ENCODE measurements around the gene MAP3K14. TPM values are rescaled to one million over a fixed set of nuclear protein-coding genes. Genes with fewer than 3 reads are reported as not detected.

The MAP3K14 gene
- total RNA-seq, 4 donors from 2014 or later = 5.4 to 15.9 (median 12.6) TPM

DNA sequence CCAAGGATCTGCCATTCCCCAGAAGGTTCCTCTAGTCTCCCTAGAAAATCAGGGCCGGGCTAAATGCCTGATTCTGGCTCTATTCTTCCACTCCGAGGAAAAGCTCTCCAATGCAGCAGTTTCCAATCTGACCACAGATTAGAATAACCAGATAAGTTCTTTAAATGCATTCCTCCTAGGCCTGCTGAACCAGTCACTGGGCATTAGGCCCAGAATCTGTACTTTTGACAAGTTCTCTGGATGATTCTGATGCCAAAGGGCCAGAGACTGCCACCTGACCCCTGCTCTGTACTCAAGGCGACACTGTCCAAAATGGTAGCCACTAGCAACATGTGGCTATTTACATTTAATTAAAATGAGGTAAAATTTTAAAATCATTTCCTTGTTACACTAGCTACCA lies 22.3 kb downstream of the MAP3K14 start:
- TF ChIP-seq CTCF (IDR thresholded peaks at IDR 0.05) = no peak
- DNase-seq (ENCODE audit: low spot score) (no peak), ATAC-seq (ENCODE audit: low FRiP score) (no peak)

DNA sequence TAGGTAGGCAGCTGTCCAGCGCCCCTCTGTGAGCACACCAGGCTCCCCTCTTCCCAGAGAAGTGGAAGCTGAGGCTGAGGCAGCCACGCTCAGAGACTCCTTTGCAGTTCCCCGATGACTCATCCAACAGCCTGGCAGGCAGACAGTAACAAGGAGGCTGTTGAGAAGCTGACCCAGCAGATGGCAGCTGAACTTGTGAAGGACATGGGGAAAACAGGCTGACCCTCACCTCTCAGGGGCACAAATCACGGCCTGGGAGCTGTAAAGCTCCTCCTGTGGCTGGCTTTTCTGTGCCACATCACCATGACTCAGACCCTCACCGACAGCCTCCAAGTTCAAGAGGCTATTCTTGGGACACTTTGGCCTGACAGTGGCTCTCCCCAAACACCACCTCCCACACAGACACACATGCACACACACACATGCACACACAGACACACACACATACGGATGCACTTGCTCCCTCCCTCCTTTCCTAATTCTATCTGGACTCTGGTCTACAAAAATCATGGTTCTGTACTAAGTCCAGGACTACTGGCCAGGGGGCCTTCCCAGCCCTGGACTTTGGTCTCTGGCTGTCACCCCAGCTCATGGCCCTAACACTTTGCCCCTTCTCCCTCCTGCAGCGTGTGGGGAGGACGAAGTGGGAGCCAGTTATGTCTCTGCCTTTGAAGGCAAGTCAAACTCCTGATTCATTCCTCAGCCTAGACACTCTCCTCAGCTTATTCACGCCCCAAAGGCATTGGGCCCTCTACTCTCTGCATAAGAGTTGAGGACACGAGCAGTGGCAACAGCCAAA lies 23.2 kb downstream of the MAP3K14 start:
- DNase-seq (ENCODE audit: low spot score) (peak; percentile 52), ATAC-seq (ENCODE audit: low FRiP score) (peak; percentile 79)
- no peak for TF ChIP-seq CTCF (IDR thresholded peaks at IDR 0.05)

DNA sequence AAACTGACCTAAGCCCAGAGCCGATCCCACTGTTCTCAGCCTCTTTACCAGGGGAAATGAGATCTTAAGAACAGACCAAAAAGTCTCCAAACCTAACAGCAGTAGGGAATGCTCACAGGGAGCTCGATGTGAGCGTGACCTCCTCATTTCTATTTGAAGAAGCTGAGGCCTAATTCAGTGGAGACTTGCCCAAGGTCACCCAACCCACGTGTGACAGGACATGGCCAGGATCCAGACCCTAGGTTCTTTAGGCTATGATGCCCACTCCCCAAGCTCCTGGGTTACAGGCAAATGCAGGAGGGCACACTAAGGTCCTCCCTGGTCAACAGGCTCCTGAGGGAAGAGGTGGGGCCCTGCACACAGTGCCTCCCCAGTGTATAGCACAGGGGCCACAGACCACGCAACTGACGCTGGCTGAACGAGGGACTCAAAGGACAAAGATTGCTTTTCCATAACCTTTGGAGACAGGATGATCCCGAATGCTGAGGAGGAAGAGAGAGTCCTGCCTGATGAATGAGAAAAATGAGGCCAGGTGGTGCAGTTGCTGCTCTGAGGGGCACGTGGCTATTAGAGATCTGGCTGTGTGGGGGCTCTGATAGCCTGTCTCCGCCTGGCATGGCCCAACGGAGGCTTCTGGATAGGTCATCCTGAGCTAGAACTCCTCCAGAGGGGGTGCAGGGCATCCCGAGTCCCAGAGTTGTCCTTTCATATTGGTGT lies 24.0 kb downstream of the MAP3K14 start:
- ATAC-seq (ENCODE audit: low FRiP score) (no peak), DNase-seq (ENCODE audit: low spot score) (no peak)
- TF ChIP-seq CTCF (IDR thresholded peaks at IDR 0.05) = no peak

DNA sequence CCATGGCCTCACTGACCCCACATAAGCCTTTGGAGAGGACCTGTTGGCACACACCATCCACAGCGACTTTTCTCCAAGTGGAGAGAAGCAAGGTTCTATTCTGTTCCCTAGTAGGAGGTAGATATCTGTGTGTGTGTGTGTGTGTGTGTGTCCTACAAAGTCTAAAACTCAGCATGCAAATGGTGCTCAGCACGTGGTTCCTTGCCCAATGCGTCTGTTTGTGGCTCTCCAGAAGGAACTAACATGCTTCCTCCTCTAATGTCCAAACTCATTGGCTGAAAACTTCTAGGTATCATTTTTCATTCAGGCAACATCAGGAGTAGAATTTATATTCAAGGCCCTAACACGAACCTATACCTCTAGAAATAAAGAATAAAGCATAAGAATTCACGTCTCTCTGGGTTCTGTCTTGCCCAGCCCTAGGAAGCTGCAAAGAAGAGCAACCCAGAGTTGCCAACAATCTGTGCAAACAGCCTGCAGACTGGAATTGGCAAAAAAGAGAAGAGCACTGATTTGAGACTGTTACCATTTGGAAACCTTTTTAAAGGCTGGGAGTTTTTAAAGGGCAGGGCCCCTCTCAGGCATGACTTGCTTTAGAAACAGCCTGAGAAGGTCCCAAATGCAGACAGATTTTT lies 25.5 kb downstream of the MAP3K14 start:
- no peak for TF ChIP-seq CTCF (IDR thresholded peaks at IDR 0.05)
- no peak for ATAC-seq (ENCODE audit: low FRiP score)
- no peak for DNase-seq (ENCODE audit: low spot score)

GRCh38 chr17:45290269-45290765 lies 26.5 kb downstream of the MAP3K14 start:
- no peak for TF ChIP-seq CTCF (IDR thresholded peaks at IDR 0.05)
- no peak for ATAC-seq (ENCODE audit: low FRiP score)

DNA sequence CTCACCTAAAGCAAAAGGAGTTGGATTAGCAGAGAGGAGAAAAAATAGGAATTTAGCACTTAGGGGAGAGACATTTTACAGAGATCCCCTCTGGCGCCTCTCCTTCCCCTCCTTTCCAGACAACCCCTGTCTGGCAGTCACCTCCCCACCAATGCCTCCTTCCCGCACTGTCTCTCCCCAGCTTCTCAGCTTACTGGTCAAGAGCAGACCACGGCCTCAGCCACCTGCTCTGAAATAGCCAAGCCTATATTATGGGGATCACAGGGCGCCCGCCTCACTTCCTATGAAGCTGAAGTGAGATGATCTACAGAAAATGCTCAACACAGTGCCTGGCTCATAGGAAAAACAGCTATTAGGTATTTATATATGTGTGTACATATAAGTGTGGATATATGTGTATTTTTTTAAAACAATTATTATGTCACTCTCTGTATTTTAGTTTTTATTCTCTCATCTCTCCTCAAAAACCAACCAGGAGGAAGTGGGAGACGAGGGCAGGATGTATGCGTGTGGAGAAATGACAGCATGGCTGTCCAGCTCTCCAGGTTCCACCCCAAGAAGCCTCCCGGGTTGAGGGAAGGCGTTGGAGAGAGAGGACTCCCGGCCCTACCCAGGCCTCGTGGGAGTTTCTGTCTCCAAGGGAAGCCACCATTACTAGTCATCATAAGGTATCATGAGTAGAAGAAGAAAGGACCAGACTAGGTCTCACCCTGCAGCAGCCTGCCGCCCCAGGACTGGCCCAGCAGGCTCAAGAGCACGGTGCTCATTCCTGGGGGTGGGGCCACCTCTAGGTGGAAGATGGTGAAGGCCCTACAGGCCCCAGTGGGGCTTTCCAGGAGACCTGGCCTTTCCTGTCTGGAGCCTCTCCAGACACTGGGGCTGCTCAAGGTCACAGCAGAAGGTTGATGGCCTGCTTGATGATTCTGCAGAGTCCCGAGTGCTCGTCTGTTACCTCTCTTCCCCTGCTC lies 27.2 kb downstream of the MAP3K14 start:
- no peak for ATAC-seq (ENCODE audit: low FRiP score)
- TF ChIP-seq CTCF (IDR thresholded peaks at IDR 0.05) = no peak
- DNase-seq (ENCODE audit: low spot score) = no peak

More at GRCh38 chr17:45290269-45290765, 26.5 kb downstream of the MAP3K14 start:
- no peak for DNase-seq (ENCODE audit: low spot score)
